GM12878 (cell line): Measurements from ENCODE around the gene VPS33B. TPM values are rescaled to one million over a fixed set of nuclear protein-coding genes. Genes with fewer than 3 reads are reported as not detected.

Source experiments
- ASH2L ChIP-seq: fragments of 300-600, 200-600 bp; sonication (generic); IDR thresholded peaks from 2 replicates; pipeline ENCODE4 v1.6.1; 2017; ENCODE audit warnings: low read depth, mild to moderate bottlenecking, borderline replicate concordance
- ATF3 ChIP-seq: IDR thresholded peaks from 2 replicates; pipeline ENCODE4 v1.6.1; 2011; ENCODE audit warnings: low read depth, mild to moderate bottlenecking, low read length, moderate library complexity, borderline replicate concordance; ENCODE audit errors: extremely low read depth
- CBX3 ChIP-seq: fragments of 200-600 bp; sonication (generic); IDR thresholded peaks from 2 replicates; pipeline ENCODE4 v1.6.1; 2016; ENCODE audit warnings: low read depth, borderline replicate concordance
- CUX1 ChIP-seq: IDR thresholded peaks from 2 replicates; pipeline ENCODE4 v1.6.1; 2012; ENCODE audit warnings: improper control_type of control experiment, low read depth, low read length; ENCODE audit not compliant: insufficient replicate concordance
- EGR1 ChIP-seq, 2 experiments: IDR thresholded peaks; 1 replicate in 1 of 2; 2 replicates in 1 of 2; pipeline ENCODE4 v1.6.1; 2011 to 2012; ENCODE audit warnings: low read depth in 2 of 2, low read length in 2 of 2, borderline replicate concordance in 1 of 2, mild to moderate bottlenecking in 1 of 2, moderate library complexity in 1 of 2
- FOXM1 ChIP-seq: IDR thresholded peaks from 2 replicates; pipeline ENCODE4 v1.6.1; 2012; ENCODE audit warnings: low read depth, mild to moderate bottlenecking, inconsistent platforms, low read length, moderate library complexity
- IRF3 ChIP-seq: fragments of 450-650 bp; IDR thresholded peaks from 2 replicates; pipeline ENCODE4 v1.6.1; 2014; ENCODE audit warnings: mild to moderate bottlenecking
- NFYB ChIP-seq: IDR thresholded peaks from 2 replicates; pipeline ENCODE4 v1.6.1; 2011; ENCODE audit warnings: low read depth, mild to moderate bottlenecking, low read length, improper control_type of control experiment, moderate library complexity; ENCODE audit not compliant: insufficient read depth
- NKRF ChIP-seq: fragments of 450-650 bp; conservative IDR thresholded peaks from 2 replicates; pipeline ENCODE4 v1.6.1; 2017; ENCODE audit warnings: mild to moderate bottlenecking, moderate library complexity
- PML ChIP-seq: IDR thresholded peaks from 2 replicates; pipeline ENCODE4 v1.6.1; 2012; ENCODE audit warnings: low read length, inconsistent platforms
- POU2F2 ChIP-seq: IDR thresholded peaks from 3 replicates; pipeline ENCODE4 v1.6.1; 2011; ENCODE audit warnings: low read depth, mild to moderate bottlenecking, low read length, borderline replicate concordance
- RELA ChIP-seq: fragments of 450-650 bp; IDR thresholded peaks from 2 replicates; pipeline ENCODE4 v1.8.0; 2014; ENCODE audit warnings: borderline replicate concordance; ENCODE audit not compliant: partially characterized antibody
- SMAD5 ChIP-seq: IDR thresholded peaks from 2 replicates; pipeline ENCODE4 v1.6.1; 2016; ENCODE audit warnings: antibody characterized with exemption, low read depth
- SPI1 ChIP-seq: IDR thresholded peaks from 2 replicates; pipeline ENCODE4 v1.6.1; 2011; ENCODE audit warnings: low read depth, mild to moderate bottlenecking, low read length, moderate library complexity, borderline replicate concordance; ENCODE audit not compliant: insufficient read depth
- TARDBP ChIP-seq: IDR thresholded peaks from 2 replicates; pipeline ENCODE4 v1.6.1; 2016; ENCODE audit warnings: borderline replicate concordance
- polyA plus RNA-seq, 11 experiments: library from polyadenylated mRNA; depleted of rRNA in 4 of 11; unstranded in 6 of 11; stranded (reverse) in 5 of 11; fragments of >200 nt; fragmentation: Nextera tagmentation in 4 of 11; fragmentation: Illumina TruSeq in 1 of 11; extraction: Ambion mirVana in 4 of 11; extraction: Trizol in 1 of 11; gene quantifications; 1 replicate in 1 of 11; 2 replicates in 10 of 11; pipeline versions ENCODE4 v1.2.1 to v1.2.3, GENCODE V29; 2011 to 2016; ENCODE audit warnings: inconsistent platforms in 2 of 11, missing spikeins in 2 of 11, low read depth in 1 of 11
- total RNA-seq, 4 experiments: library from RNA; depleted of rRNA in 3 of 4; stranded (reverse); fragments of >200 nt in 3 of 4; fragmentation: Illumina TruSeq in 1 of 4; extraction: Trizol in 1 of 4; gene quantifications; 2 replicates each; pipeline versions ENCODE4 v1.2.1 to v1.2.3, GENCODE V29; 2013 to 2021
- TF ChIP-seq, protein P1 (sequence below): fragments of 450-650 bp; IDR thresholded peaks from 2 replicates; pipeline ENCODE4 v1.6.1; 2018; ENCODE audit warnings: mild to moderate bottlenecking, low read depth, moderate library complexity; ENCODE audit not compliant: partially characterized antibody

VPS33B gene
- total and polyA plus RNA-seq, 10 of the 15 experiments (the other 5 are each of a cell fraction or from before 2014, with no cell fraction given) = 11.4 to 21.5 (median 15.2) TPM

DNA sequence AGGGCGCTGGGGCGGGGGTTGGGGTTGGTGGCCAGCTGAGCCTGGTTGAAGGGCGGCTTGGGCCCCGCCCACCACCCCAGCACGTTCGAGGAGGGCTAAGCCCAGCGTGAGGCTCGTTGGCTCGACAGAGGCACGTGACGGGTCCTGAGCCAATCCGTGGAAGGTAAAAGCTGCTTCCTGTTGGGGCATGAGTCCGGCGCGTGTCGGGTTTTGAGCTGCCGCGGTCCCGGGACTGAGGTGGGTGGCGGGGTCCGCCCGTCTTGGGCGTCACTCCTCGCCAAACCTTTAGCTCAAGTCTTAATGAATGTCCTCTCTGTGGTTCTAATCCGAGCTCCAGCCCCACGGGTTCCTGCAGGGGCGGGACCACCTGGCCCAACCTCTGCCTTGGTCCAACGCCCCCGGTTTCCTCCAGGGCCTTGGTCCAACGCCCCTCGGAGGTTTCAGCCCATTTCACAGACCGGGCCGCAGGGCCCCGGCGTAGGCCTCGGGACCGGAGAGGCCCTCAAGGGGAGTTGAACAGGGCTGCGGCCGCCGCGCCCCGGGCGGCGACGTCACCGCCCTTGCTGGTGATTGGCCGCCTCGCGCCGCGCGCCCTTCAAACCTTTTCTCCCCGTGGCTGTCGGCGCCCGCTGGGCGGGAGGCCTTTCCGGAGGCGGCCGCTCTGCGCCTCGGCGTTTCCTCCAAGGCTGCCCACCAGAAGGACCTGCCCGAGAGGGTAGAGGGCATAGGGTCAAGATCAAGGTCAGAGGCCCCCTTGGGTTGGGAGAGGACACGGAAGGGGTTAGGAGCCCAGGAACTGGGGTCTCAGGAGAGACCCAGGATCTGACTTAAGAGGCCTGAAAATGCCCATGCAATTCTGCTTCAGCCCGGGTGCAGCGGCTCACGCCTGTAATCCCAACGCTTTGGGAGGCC is 67.4 kb downstream of the VPS33B start, which contains the start of gene RCCD1 (continued):
- TF ChIP-seq TARDBP (no peak), ASH2L (no peak), CBX3 (no peak), RELA (peak; percentile 67), ATF3 (peak; percentile 87), CUX1 (peak; percentile 18), NKRF (peak; percentile 99), POU2F2 (peak; percentile 59; the same call in 2 of the 3 replicates), PML (no peak), SPI1 (no peak), FOXM1 (peak; percentile 94), SMAD5 (peak; percentile 81; the same call in 1 of the 2 replicates), EGR1 (IDR thresholded peaks at IDR 0.05; ENCODE audit: borderline replicate concordance in 1 of 2, low read depth in 2 of 2, low read length in 2 of 2) (peak in 1 of 2 experiments; percentile 2; a peak in 1 of 3 replicates), NFYB (peak; percentile 94), IRF3 (no peak)
- TF ChIP-seq, protein P1, sequence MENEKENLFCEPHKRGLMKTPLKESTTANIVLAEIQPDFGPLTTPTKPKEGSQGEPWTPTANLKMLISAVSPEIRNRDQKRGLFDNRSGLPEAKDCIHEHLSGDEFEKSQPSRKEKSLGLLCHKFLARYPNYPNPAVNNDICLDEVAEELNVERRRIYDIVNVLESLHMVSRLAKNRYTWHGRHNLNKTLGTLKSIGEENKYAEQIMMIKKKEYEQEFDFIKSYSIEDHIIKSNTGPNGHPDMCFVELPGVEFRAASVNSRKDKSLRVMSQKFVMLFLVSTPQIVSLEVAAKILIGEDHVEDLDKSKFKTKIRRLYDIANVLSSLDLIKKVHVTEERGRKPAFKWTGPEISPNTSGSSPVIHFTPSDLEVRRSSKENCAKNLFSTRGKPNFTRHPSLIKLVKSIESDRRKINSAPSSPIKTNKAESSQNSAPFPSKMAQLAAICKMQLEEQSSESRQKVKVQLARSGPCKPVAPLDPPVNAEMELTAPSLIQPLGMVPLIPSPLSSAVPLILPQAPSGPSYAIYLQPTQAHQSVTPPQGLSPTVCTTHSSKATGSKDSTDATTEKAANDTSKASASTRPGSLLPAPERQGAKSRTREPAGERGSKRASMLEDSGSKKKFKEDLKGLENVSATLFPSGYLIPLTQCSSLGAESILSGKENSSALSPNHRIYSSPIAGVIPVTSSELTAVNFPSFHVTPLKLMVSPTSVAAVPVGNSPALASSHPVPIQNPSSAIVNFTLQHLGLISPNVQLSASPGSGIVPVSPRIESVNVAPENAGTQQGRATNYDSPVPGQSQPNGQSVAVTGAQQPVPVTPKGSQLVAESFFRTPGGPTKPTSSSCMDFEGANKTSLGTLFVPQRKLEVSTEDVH = no peak
